ENCODE data around the gene ADAMTSL1. TPM values are rescaled to one million over a fixed set of nuclear protein-coding genes. Genes with fewer than 3 reads are reported as not detected.

Gene ADAMTSL1
- total and polyA plus RNA-seq, 2 donors (not counting 3 experiments of a cell fraction or from before 2014, with no cell fraction given) = 15.0 to 18.4 TPM

GRCh38 chr9:18623221-18624079, 149.5 kb downstream of the ADAMTSL1 start:
- no peaks in the 10 kb centered on the region for H3K27me3 ChIP-seq (ENCODE audit: control insufficient read depth in 2 of 2, insufficient read depth in 2 of 2, low read length in 2 of 2)
- H4K20me1 ChIP-seq (replicated peaks; ENCODE audit: control insufficient read depth, extremely low read depth, insufficient read depth, low read length) = no peaks in the 10 kb centered on the region
- no peak overlapping the region for H3K4me3 ChIP-seq (replicated peaks in 1 of 3; ENCODE audit: insufficient read depth in 1 of 3, low read depth in 1 of 3, low read length in 3 of 3)
- dilution Hi-C loops (cut with MboI; ENCODE audit: extremely low pct_ligation_motif_present, low sequenced_read_pairs) = no loop called here
- H3K4me2 ChIP-seq (ENCODE audit: insufficient read depth, low read length) = no peak overlapping the region
- H3K9ac ChIP-seq (replicated peaks; ENCODE audit: extremely low read depth, insufficient read depth, low read length) = no peak overlapping the region
- CTCF ChIA-PET = no interaction called here
- no peak for TF ChIP-seq MAX (IDR thresholded peaks at IDR 0.05; ENCODE audit: insufficient read depth, insufficient read length)
- TF ChIP-seq JUN (IDR thresholded peaks at IDR 0.05; ENCODE audit: borderline replicate concordance, insufficient read depth, insufficient read length, low read depth) = no peak
- no peak for TF ChIP-seq POLR2AphosphoS5 (IDR thresholded peaks at IDR 0.05; ENCODE audit: insufficient read depth, low read depth, low read length)
- TF ChIP-seq EZH2 (IDR thresholded peaks at IDR 0.05; ENCODE audit: borderline replicate concordance, low read depth, low read length, severe bottlenecking) = no peak
- no peak for TF ChIP-seq POLR2A (IDR thresholded peaks at IDR 0.05; ENCODE audit: low read depth, low read length)
- TF ChIP-seq CTCF (IDR thresholded peaks at IDR 0.05; ENCODE audit: extremely low read depth in 1 of 2, insufficient read depth in 1 of 2, low read depth in 1 of 2, low read length in 2 of 2) = no peak
- TF ChIP-seq MYC (IDR thresholded peaks at IDR 0.05; ENCODE audit: low read depth, low read length) = no peak
- no peak for TF ChIP-seq FOS (IDR thresholded peaks at IDR 0.05; ENCODE audit: borderline replicate concordance, insufficient read depth, low read length)
- no peak for TF ChIP-seq GATA2 (IDR thresholded peaks at IDR 0.05; ENCODE audit: insufficient read depth, insufficient read length, low read depth, low read length)
- H3K9me1 ChIP-seq (replicated peaks; ENCODE audit: control insufficient read depth, extremely low read depth, insufficient read depth, low read length) = no peaks in the 10 kb centered on the region
- no peaks in the 10 kb centered on the region for H3K9me3 ChIP-seq (replicated peaks; ENCODE audit: control insufficient read depth, insufficient read depth, low read length)
- H3K79me2 ChIP-seq (ENCODE audit: control insufficient read depth, insufficient read depth, low read length) = no peaks in the 10 kb centered on the region
- H3K36me3 ChIP-seq (ENCODE audit: control insufficient read depth in 2 of 2, extremely low read depth in 1 of 2, insufficient read depth in 2 of 2, low read length in 2 of 2) = no peaks in the 10 kb centered on the region
- H2AFZ ChIP-seq (ENCODE audit: low read depth, low read length) = no peak overlapping the region
- no peak overlapping the region for H3K27ac ChIP-seq (ENCODE audit: insufficient read depth, low read depth, low read length)
- FAIRE-seq = no peak
- H3K4me1 ChIP-seq (ENCODE audit: control insufficient read depth, extremely low read depth, insufficient read depth, low read length) = no peaks in the 10 kb centered on the region
- POLR2A ChIA-PET = no interaction called here
- DNase-seq (ENCODE audit: low read depth, low spot score) = no peak
- intact Hi-C loops (cut with micrococcal nuclease) = no loop called here
- no TSS peak for BruUV-seq (replicated peaks)
